Measurements from ENCODE around the gene USPL1. TPM values are rescaled to one million over a fixed set of nuclear protein-coding genes. Genes with fewer than 3 reads are reported as not detected.
"Not testable (repeated sequence)": the region's sequence is repeated elsewhere in the genome, so short reads cannot be mapped to it uniquely, and the experiment has no call there.

USPL1 gene
- total RNA-seq, 1 donor: 11.6 TPM

GRCh38 chr13:30601836-30602235 is 15.9 kb upstream of the USPL1 start:
- Histone ChIP-seq H3K27me3 (ENCODE audit: insufficient read depth, low read length) (no peaks in the 10 kb centered on the region), H3K36me3 (ENCODE audit: insufficient read depth, low read length) (no peaks in the 10 kb centered on the region), H3K4me2 (ENCODE audit: insufficient read depth, low read length) (no peak overlapping the region), H3K4me1 (ENCODE audit: insufficient read depth, low read length) (no peaks in the 10 kb centered on the region), H3K79me2 (ENCODE audit: insufficient read depth, low read length) (no peaks in the 10 kb centered on the region), H2AFZ (ENCODE audit: low read length) (no peak overlapping the region), H3K4me3 (ENCODE audit: insufficient read depth, low read length) (no peak overlapping the region), H4K20me1 (ENCODE audit: insufficient read depth, low read length) (no peaks in the 10 kb centered on the region), H3K9me3 (ENCODE audit: low read depth, low read length) (no peaks in the 10 kb centered on the region), H3K27ac (ENCODE audit: low read depth, low read length) (no peak overlapping the region)
- TF ChIP-seq CTCF (IDR thresholded peaks at IDR 0.05; ENCODE audit: extremely low read depth, low read depth, low read length): no peak
- DNase-seq (ENCODE audit: insufficient read length, low spot score, missing footprints): no peak

GRCh38 chr13:30605052-30605451 is 12.7 kb upstream of the USPL1 start:
- H3K9me3 ChIP-seq (ENCODE audit: low read depth, low read length): no peaks in the 10 kb centered on the region
- no peak for TF ChIP-seq CTCF (IDR thresholded peaks at IDR 0.05; ENCODE audit: extremely low read depth, low read depth, low read length)
- peaks cover 5% of the 10 kb centered on the region for H3K4me1 ChIP-seq (ENCODE audit: insufficient read depth, low read length)
- H3K4me3 ChIP-seq (ENCODE audit: insufficient read depth, low read length): no peak overlapping the region
- H3K4me2 ChIP-seq (ENCODE audit: insufficient read depth, low read length): no peak overlapping the region
- no peaks in the 10 kb centered on the region for H3K27me3 ChIP-seq (ENCODE audit: insufficient read depth, low read length)
- H2AFZ ChIP-seq (ENCODE audit: low read length): no peak overlapping the region
- no peak overlapping the region for H3K27ac ChIP-seq (ENCODE audit: low read depth, low read length)
- no peaks in the 10 kb centered on the region for H4K20me1 ChIP-seq (ENCODE audit: insufficient read depth, low read length)
- no peak for DNase-seq (ENCODE audit: insufficient read length, low spot score, missing footprints)
- no peaks in the 10 kb centered on the region for H3K79me2 ChIP-seq (ENCODE audit: insufficient read depth, low read length)
- H3K36me3 ChIP-seq (ENCODE audit: insufficient read depth, low read length): no peaks in the 10 kb centered on the region

- not testable (repeated sequence) for H3K36me3 ChIP-seq (ENCODE audit: insufficient read depth, low read length); H4K20me1 ChIP-seq (ENCODE audit: insufficient read depth, low read length); H3K27ac ChIP-seq (ENCODE audit: low read depth, low read length); H3K79me2 ChIP-seq (ENCODE audit: insufficient read depth, low read length); DNase-seq (ENCODE audit: insufficient read length, low spot score, missing footprints); H3K4me1 ChIP-seq (ENCODE audit: insufficient read depth, low read length); H3K27me3 ChIP-seq (ENCODE audit: insufficient read depth, low read length); H3K9me3 ChIP-seq (ENCODE audit: low read depth, low read length); H3K4me3 ChIP-seq (ENCODE audit: insufficient read depth, low read length); H2AFZ ChIP-seq (ENCODE audit: low read length); H3K4me2 ChIP-seq (ENCODE audit: insufficient read depth, low read length)
These were observed 10.5 kb upstream of the USPL1 start for GRCh38 chr13:30607186-30607585.

- Histone ChIP-seq H4K20me1 (ENCODE audit: insufficient read depth, low read length) (no peaks in the 10 kb centered on the region), H3K4me2 (ENCODE audit: insufficient read depth, low read length) (no peak overlapping the region), H3K4me1 (ENCODE audit: insufficient read depth, low read length) (peaks cover 5% of the 10 kb centered on the region), H3K4me3 (ENCODE audit: insufficient read depth, low read length) (no peak overlapping the region), H3K36me3 (ENCODE audit: insufficient read depth, low read length) (no peaks in the 10 kb centered on the region), H3K27me3 (ENCODE audit: insufficient read depth, low read length) (no peaks in the 10 kb centered on the region), H2AFZ (ENCODE audit: low read length) (no peak overlapping the region), H3K27ac (ENCODE audit: low read depth, low read length) (no peak overlapping the region), H3K79me2 (ENCODE audit: insufficient read depth, low read length) (peaks cover 8% of the 10 kb centered on the region), H3K9me3 (ENCODE audit: low read depth, low read length) (no peaks in the 10 kb centered on the region)
- no peak for DNase-seq (ENCODE audit: insufficient read length, low spot score, missing footprints)
- TF ChIP-seq CTCF (IDR thresholded peaks at IDR 0.05; ENCODE audit: extremely low read depth, low read depth, low read length): no peak
These were observed 9.8 kb upstream of the USPL1 start for GRCh38 chr13:30607908-30608307.

Data from osteoblast (primary cell).